Gastroesophageal sphincter (tissue), 3 donors: ENCODE results near the gene TMEM258.

Experiments
- CTCF ChIP-seq, 4 experiments: fragments of 200-600 bp in 2 of 4; fragments of 450-650 bp in 2 of 4; sonication (generic) in 1 of 4; IDR thresholded peaks; one replicate each; pipeline ENCODE4 v1.5.1; 2017 to 2019; ENCODE audit warnings: antibody characterized with exemption in 4 of 4, mild to moderate bottlenecking in 2 of 4, moderate library complexity in 2 of 4
- EP300 ChIP-seq: sonication (generic); formaldehyde crosslinking; IDR thresholded peaks from one replicate; pipeline ENCODE4 v1.6.1; 2017; ENCODE audit warnings: antibody characterized with exemption, mild to moderate bottlenecking
- POLR2A ChIP-seq, 2 donors: fragments of 450-650 bp; IDR thresholded peaks; one replicate each; pipeline ENCODE4 v1.6.1; 2017; ENCODE audit warnings: antibody characterized with exemption in 2 of 2, mild to moderate bottlenecking in 2 of 2, moderate library complexity in 1 of 2

GRCh38 chr11:61795876-61796526 is 3.6 kb upstream of the TMEM258 start:
- TF ChIP-seq CTCF (IDR thresholded peaks at IDR 0.05) (no peak), EP300 (no peak), POLR2A (IDR thresholded peaks at IDR 0.05) (no peak)
